Hematopoietic multipotent progenitor cell (in vitro differentiated cells): ENCODE results near the gene PFKL. TPM values are rescaled to one million over a fixed set of nuclear protein-coding genes. Genes with fewer than 3 reads are reported as not detected.

Experiments
- DNase-seq, 3 donors: peaks; one replicate each; pipeline ENCODE4 v3.0.0-alpha.2; 2011 to 2015; ENCODE audit warnings: low read depth in 2 of 3, low spot score in 2 of 3
- total RNA-seq: library from RNA; depleted of rRNA; stranded (reverse); fragments of >200 nt; gene quantifications from one replicate; pipeline ENCODE4 v1.2.3, GENCODE V29; 2012

The PFKL gene
- total RNA-seq, 1 donor = 278 TPM

- DNase-seq = no peak
Observed at GRCh38 chr21:44374601-44375280, 74.9 kb downstream of the PFKL start.

GRCh38 chr21:44375281-44375651 is 75.4 kb downstream of the PFKL start:
- peak in 2 of 3 donors; percentile 78 to 93 for DNase-seq

- no peak for DNase-seq
Observed at GRCh38 chr21:44375761-44376241, 75.9 kb downstream of the PFKL start.

- no peak for DNase-seq
Observed at GRCh38 chr21:44376606-44377005, 76.8 kb downstream of the PFKL start.

Other genes starting within 250 kb of the PFKL start
- 7.8 TPM for gene PWP2, start 192.7 kb upstream of the PFKL start, total RNA-seq
- 25.6 TPM for gene GATD3, start 166.4 kb upstream of the PFKL start, total RNA-seq
- gene ICOSLG, start 59.1 kb upstream of the PFKL start, total RNA-seq = 4.3 TPM
- not detected for gene DNMT3L, start 38.2 kb upstream of the PFKL start, total RNA-seq
- gene AIRE, start 14.2 kb upstream of the PFKL start, total RNA-seq = 0.27 TPM
- gene CFAP410, start 39.3 kb downstream of the PFKL start, total RNA-seq = 19.7 TPM
- 3.5 TPM for gene TRPM2, start 53.6 kb downstream of the PFKL start, total RNA-seq
- gene LRRC3, start 155.5 kb downstream of the PFKL start, total RNA-seq = 1.1 TPM
- gene KRTAP10-1, start 240.1 kb downstream of the PFKL start, total RNA-seq = not detected